HG02884 (cell line): Measurements from ENCODE around the gene FXYD7.
"Not testable (repeated sequence)": the region's sequence is repeated elsewhere in the genome, so short reads cannot be mapped to it uniquely, and the experiment has no call there.

Experiments
- ATAC-seq: cut with Tn5 transposase; IDR thresholded peaks from one replicate; pipeline ENCODE4 v1.9.1; 2021; ENCODE audit warnings: mild to moderate bottlenecking, moderate library complexity; ENCODE audit not compliant: unreplicated experiment

FXYD7 gene

DNA sequence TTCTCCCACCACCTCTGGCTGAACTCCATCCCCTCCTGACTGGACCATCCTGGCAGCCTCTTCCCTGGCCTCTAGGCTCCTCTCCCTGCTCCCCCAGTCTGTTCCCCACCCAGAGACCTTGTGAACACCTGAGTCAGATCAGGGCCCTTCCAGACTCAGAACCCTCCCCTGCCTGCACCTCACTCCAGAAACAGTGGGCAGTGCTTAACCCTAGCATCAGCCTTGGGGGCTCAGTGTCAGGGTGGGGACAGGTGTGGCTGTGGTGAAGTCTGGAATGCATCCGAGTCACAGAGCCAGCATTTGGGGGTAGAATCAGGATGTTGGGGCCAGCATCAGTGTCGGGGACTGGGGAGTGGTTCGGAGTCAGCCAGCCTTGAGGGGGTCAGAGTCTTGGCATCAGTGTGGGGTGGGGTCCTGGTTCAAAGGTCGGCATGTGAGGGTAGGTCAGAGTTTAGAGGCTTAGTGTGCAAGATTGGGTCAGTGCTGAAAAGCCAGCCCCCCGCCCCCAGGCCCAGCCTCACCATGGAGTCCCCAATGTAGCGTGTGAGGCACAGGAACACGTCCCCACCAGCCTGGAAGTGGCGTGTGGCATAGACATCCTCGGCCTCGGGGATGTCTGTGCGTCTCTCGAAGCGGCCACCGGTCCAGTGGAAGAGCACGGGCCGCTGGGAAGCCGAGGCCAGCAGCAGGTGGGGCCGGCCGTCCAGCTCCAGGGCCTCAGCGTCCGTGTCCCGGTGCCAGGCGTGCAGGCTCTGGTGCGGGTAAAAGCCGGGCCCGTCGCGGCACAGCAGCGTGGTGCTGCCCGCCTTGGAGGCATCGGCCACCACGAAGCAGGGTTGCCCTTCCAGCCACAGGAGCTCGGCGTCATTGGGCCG is 17.1 kb upstream of the FXYD7 start:
- ATAC-seq, result no peak

DNA sequence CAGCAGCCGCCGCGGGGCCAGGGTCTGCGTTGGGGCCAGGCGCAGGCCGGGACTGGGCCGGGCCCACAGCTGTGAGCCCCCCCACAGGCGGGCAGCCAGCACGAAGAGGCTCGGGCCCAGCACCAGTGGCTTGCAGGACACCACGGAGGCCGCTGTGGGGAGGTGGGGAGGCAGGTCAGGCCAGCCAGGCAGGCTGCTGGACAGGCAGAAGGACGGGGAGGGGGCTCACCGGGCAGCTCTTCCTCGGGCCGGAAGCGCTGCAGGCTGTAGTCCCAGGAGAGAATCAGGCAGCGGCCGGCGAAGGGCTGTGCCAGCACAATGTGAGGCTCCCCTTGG is 16.5 kb upstream of the FXYD7 start:
- no peak for ATAC-seq

DNA sequence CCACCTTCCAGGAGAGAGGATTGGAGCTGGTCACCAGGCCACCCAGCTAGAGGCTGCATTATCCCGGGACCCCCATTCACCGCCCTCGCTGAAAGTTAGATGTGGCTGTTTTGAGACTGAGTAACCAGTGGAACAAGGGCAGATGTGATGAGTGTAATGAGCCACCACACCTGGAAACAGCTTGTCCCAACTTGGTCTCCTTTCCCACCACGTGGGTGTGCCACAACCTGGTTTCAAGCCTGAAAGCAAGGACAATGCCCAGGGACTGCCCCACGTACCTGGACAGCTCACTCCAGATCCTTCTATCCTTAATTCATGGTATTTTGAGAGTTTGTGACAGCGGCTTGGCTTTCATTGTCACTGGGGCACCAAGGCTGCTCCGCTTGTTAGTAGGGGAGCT is 15.2 kb upstream of the FXYD7 start:
- no peak for ATAC-seq

DNA sequence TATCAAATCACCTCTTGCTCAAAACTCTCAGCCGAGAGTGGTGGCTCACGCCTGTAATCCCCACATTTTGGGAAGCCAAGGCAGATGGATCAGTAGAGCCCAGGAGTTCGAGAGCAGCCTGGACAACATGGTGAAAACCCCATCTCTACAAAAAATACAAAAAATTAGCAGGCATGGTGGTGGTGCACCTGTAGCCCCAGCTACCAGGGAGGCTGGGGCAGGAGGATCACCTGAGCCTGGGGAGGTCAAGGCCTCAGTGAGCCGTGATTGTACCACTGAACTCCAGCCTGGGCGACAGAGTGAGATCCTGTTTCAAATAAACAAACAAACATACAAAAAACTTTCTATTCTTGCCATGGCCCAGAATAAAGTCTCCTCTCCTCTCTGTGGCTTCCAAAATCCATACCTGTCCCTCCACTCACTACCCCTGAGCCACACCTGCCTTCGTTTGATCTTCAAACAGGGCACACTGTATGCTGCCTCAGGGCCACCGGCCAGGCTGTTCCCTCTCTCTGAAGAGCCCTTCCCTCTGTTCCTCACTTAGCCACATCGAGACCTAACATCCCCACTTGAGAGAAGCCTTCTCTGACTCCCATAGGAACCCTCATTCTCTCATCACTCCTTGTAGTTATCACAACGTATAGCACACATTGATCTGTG is 14.5 kb upstream of the FXYD7 start:
- no peak for ATAC-seq

DNA sequence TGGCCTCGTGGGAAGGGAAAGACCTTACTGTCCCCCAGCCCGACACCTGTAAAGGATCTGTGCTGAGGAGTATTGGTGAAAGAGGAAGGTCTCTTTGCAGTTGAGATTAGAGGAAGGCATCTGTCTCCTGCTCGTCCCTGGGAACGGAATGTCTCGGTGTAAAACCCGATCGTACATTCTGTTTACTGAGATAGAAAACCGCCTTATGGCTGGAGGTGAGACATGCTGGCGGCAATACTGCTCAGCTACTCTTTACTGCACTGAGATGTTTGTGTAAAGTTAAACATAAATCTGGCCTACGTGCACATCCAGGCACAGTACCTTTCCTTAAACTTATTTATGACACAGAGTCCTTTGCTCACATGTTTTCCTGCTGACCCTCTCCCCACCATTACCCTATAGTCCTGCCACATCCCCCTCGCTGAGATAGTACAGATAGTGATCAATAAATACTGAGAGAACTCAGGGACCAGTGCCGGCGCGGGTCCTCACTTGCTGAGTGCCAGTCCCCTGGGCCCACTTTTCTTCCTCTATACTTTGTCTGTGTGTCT is 13.3 kb upstream of the FXYD7 start:
- not testable (repeated sequence) for ATAC-seq

DNA sequence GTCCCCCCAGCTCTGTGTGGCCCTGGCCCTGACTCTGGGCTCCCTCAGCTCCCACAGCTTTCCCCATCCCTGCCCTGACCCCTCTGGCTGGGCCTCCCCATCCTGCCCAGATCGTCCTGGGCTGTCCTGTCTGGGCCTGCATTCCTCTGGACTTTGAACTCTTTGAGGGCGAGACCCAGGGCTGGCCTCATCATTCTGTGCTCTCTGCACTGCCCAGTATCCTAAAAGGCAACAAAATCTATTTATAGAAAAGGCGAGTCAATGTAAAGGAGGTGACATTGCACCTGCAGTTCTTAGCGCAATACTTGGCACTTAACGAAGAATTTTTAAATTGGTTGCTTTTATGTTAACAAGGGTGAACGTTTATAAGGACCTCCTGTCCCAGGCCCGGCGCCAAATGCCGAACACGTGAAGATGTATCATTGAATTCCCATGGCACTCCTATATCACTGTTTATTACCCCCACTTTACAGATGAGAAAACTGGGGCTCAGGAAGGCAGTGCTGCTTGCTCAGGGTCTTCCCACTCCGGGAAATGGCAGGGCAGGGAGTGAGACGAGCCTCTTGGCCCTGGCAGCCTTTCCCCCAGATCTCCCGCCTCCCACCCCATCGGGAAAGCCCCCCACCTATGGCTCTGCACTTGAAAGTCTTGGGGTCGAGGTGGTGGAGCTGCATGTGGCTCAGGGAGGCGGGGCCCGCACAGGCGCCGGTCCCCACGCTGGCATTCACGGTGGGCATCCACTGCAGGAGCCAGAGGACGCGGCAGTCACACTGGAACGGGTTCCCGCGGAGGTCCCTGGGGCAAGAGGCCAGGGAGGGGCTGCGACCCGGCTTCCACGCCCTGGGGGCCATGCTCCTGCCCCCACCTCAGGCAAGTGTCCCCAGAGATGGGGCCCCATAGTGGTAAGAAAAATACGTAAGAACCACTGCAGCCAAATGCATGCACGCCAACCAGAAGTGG is 12.0 kb upstream of the FXYD7 start:
- no peak for ATAC-seq

DNA sequence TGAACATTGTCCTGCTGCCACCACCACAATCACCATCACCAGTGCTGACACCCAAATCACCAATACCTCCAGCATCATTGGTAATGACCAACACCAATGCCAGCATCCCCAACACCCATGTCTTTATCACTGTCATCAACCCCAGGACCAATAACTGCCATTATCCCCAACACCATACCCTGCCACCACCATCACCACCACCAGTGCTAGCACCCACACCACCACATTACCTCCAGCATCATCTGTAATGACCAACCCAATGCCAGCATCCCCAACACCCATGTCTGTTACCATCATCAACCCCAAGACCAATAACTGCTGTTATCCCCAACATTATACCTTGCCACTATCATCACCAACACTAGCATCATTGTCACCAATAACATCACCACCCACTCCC is 10.8 kb upstream of the FXYD7 start:
- no peak for ATAC-seq

DNA sequence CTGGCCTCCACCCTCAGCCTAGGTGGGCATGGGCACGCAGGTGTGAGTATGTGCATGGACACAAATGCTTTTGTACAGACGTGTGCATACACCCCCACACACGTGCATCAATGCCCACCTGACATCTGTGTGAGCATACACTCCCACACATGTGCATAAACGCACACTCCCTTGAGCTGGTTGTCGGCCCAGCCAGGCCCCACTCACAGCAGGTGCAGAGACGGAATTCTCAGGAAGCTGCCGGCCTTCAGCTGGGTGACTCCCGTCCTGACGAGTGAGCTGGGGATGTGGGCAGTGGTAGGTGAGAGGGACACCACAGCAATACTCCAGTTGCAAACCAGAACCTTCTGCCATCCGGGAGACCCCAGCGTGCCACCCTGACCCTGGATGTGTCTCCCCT is 9.2 kb upstream of the FXYD7 start:
- ATAC-seq, result no peak

DNA sequence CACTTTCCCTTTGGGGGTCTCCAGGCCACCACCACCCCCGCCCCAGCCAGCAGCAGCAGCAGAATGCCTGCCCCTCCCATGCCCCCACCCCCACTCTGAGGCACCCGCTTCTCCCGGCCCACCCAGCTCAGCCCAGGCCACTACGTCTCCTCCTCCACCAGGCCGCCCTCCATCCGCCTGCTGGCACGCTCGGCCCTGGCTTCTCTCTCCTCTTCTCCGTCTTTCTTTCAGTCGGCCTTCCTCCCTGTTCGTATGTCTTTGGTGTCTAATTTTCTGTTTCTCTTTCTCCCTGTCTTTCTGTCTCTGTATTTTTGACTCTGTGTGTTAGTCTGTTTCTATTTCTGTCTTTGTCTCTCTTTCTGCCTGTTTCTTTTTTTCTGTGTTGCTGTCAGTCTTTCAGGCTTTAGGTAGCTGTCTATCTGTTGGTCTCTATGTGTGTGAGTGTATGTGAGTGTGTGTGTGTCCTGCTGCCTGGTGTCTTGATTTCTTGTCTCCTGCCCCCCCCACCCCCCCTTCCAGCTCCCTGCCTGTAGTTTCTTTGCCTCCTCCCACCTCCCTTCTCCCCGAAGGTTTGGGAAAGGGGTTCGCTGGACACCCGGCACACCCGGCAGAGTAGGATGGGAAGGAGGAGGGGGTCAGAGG is 8.3 kb upstream of the FXYD7 start, which contains the start of gene LGI4:
Gene LGI4, minus strand, starts transcription at position 459 of the 642 bp plus-strand sequence. Its CDS starts 379 bp downstream, at position 80.
- ATAC-seq, result no peak

DNA sequence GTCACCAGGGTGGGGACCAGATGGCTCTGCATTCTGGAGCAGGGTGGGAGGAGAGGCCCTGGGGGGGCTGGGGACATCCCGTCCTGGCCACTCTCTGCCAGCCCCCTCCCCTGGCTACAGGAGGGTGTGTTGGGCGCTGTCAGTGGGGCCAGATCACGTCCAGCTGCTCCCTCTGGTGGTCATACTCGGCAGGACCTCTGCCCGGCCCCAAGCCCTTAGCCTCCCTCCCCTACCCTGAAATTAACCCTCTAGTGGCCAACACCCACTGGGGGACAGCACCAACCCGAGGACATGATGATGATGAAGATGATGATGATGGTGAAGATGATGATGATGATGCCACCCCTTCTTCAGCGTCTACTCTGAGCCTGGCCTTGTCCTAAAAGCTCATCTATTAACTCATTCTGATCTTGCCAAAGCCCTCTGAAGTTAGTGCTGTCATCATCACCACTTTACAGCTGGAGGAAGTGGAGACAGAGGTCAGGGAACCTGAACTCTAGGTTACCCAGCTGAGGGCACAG is 7.6 kb upstream of the FXYD7 start:
- no peak for ATAC-seq

DNA sequence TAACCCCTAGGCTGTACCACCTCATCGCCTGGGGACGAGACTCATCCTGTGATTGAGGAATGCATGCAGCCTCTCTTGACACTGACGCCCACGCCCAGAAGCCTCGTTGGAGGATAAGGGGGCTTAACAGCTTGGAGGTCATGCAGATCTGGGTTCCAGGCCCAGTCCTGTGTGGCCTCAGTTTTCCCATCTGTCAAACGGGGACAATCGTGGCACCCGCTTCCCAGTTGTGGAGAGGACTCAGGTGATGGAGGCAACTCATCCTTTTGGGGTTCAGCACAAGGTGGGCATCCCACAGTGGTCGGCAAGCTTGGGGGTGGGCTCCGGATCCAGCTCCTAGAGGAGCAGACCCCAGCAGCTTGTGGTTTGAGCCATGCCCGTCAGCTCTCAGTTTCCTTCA is 6.8 kb upstream of the FXYD7 start:
- no peak for ATAC-seq

DNA sequence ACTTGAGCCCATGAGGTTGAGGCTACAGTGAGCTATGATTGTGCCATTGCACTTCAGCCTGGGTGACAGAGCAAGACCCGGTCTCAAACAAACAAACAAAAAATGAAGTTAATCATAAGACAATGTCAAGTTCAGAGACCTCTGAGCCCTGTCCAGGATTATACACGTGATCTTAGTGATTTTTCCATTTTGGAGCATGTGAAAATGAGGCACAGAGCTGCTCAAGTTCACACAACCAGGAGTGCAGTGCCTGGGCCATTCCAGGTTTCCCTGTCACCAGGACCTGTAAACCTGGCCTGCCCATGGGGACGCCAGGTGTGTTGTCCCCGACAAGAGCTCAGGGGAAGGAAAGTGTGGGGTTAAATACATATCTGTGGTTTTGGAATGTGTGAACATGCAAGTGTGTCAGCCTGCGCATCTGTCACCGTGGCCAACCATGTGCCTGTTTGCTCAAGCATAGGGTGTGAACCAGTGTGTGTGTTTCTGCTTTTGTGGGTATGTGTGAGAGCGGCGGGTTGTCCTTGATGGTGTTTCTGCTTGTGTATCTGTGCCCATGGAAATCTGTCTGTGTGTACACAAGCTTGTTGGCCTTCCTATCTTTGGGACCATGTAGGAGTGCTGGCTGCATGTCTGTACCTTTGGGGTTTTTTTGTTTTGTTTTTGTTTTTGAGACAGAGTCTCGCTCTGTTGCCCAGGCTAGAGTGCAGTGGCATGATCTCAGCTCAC is 5.9 kb upstream of the FXYD7 start:
- no peak for ATAC-seq

DNA sequence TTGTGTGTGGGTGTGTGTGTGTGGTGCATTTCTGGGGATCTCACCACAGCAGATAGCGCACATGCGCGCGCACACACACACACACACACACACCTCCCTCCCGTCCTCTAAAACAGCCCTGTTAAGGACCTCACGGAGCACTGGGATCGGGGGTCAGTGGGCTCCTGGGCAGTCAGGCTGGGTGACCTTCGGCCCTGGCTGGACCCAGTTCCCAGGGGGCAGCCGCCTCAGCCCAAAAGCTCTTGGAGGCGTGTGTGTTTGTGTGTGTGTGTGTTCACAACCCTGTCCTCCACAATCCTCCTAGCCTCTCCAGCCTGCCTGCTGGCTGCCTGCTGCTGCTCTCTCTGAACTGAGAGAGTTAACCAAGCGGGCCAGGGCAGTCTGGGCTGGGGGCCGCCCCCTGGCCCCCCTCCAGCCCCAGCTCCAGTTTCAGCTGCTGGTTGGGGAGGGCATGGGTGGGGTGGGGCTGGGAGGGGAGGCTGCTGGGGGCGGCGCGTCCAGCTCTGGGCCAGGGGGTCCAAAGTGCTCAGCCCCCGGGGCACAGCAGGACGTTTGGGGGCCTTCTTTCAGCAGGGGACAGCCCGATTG is 4.7 kb upstream of the FXYD7 start, which contains the start of gene FXYD1:
Gene FXYD1, plus strand, starts transcription at position 520 of the 588 bp plus-strand sequence. CDS start 1,256 bp downstream, outside the sequence.
- no peak for ATAC-seq

DNA sequence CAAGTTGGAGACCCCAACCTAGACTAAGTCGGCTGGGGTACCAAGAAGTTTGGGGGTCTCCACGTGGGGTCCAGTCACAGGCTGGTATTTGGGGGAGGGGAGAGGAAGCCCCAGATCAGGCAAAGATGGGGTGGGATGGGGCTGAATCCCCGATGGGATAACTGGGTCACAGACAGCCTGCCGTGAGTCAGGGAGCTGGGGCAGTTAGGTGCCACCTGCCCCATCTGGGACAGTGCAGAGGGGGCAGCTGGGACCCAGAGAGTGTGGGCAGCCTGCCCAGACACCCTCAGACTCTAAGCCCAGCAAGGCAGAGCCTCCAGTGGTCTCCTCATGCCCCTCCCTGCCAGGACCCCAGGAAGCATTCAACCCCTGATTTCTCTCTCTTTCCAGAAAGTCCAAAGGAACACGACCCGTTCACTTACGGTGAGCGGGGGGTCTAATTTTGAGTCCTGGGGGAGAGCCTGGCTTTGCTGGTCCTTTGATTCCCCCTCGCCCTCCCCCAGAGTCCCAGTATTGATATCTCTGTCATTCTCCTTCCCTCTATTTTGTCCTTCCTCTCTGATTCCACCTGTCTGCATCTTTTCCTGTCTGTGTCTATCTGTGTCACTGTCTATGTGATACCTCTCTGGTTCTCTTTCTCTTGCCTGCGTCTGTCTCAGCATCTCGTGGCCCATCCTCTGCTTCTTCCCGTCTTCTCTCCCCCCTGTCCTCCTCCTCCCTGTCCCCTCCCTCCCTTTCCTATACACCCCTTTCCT is 2.7 kb upstream of the FXYD7 start:
- no peak for ATAC-seq

DNA sequence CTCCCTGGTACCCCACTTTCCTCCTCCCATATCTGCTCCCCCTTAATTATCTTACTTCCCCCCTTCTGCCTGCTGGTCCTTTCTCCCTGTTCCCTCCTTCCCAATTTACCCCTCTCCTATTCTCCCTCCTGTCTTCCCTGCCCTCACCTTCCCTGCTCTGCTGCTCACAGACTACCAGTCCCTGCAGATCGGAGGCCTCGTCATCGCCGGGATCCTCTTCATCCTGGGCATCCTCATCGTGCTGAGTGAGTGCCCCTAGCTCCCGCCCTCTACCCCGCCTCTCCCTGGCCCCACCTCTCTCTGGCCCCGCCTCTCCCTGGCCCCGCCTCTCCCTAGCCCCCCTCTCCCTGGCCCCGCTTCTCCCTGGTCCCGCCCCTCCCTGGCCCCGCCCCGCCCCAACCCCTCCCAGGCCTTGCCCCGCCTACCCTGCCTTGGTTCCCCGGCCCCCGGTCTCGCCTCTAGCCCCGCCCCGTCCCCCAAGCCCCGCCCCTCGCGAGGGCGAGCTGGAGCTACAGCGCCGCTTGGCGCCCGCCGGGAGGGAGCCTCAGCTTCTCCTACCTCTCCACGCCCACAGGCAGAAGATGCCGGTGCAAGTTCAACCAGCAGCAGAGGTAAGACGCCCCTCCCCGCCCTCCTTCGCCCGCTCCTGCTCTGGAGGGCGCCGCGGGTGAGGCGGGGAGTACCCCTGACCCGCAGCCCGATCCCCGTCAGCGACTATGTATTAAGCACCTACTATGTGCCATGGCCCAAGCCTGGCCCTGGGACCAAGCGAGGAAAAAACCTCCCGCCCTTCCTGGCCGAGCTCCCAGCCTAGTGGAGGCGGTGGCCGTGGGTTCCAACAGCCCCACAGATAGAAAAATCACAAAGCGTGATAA is 1.9 kb upstream of the FXYD7 start:
- ATAC-seq, result peak; percentile 47

DNA sequence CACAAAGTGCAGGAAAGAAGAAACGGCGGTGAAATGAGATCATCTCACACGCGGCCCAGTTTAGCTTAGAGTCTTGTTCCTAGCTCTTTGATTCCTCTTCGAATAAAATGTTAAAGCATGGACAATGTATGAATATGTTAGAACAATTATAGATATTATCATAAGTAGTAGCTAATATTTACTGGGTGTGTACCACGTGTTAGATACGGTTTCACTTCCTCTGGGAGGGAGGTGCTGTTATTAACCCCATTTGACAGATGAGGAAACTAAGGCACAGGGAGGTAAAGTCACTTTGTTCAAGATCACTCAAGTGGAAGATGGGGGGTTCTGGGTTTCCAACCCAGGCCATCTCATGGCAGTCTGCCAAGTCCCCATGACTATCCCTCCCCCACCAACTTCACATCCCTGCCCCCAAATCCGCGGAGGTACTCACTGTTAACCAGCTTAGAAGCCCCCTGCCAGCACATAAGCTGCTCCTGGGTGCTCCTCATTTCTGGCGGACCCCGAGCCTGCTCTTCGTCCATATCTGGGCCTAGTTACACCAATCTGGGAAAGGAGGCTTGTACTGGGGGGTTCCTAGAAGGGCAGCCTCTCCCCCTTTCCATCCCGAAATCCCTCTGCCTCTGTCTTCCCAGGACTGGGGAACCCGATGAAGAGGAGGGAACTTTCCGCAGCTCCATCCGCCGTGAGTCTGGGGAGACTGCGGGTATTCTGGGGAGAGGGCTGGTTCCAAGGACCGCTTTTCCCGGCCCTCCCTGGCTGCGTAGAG is 1.0 kb upstream of the FXYD7 start:
- no peak for ATAC-seq
